Activated T-helper 9 cell treated with anti-CD3 and anti-CD28 coated beads, Interleukin-2, amount 50 U/mL, for 16 hours (primary cell): Measurements from ENCODE around the gene PTGDR.

Experiments
- DNase-seq: peaks from one replicate; pipeline ENCODE4 v3.0.0-alpha.2; 2020; ENCODE audit warnings: low read depth

PTGDR gene, protein sequence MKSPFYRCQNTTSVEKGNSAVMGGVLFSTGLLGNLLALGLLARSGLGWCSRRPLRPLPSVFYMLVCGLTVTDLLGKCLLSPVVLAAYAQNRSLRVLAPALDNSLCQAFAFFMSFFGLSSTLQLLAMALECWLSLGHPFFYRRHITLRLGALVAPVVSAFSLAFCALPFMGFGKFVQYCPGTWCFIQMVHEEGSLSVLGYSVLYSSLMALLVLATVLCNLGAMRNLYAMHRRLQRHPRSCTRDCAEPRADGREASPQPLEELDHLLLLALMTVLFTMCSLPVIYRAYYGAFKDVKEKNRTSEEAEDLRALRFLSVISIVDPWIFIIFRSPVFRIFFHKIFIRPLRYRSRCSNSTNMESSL

DNA sequence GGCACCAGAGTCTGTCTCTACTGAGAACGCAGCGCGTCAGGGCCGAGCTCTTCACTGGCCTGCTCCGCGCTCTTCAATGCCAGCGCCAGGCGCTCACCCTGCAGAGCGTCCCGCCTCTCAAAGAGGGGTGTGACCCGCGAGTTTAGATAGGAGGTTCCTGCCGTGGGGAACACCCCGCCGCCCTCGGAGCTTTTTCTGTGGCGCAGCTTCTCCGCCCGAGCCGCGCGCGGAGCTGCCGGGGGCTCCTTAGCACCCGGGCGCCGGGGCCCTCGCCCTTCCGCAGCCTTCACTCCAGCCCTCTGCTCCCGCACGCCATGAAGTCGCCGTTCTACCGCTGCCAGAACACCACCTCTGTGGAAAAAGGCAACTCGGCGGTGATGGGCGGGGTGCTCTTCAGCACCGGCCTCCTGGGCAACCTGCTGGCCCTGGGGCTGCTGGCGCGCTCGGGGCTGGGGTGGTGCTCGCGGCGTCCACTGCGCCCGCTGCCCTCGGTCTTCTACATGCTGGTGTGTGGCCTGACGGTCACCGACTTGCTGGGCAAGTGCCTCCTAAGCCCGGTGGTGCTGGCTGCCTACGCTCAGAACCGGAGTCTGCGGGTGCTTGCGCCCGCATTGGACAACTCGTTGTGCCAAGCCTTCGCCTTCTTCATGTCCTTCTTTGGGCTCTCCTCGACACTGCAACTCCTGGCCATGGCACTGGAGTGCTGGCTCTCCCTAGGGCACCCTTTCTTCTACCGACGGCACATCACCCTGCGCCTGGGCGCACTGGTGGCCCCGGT, at the start of gene PTGDR:
TSS of gene PTGDR (plus strand) at position 198 of the 778 bp plus-strand sequence. CDS start at position 315, 117 bp downstream.
- DNase-seq = peak; percentile 30

DNA sequence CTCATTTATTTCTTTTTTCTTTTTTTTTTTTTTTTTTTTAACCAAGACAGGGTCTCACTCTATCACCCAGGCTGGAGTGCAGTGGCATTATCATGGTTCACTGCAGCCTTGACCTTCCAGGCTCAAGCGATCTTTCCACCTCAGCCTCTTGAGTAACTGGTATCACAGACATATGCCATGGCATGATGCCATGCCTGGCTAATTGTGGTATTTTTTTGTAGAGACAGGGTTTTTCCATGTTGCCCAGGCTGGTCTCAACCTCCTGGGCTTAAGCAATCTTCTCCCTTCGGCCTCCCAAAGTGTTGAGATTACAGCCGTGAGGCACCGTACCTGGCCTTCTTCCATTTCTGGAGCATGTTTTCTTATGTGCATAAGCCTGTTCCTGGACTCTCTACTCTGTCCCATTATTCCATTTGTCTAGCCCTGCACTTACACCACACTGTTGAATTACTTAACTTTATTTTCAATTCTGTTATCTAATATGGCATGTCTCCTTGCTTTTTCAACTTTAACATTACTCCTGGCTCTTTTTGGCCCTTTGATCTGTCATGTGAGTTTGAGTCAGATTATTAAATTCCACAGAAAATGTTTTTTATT, 47.9 kb upstream of the PTGDR start:
- no peak for DNase-seq

DNA sequence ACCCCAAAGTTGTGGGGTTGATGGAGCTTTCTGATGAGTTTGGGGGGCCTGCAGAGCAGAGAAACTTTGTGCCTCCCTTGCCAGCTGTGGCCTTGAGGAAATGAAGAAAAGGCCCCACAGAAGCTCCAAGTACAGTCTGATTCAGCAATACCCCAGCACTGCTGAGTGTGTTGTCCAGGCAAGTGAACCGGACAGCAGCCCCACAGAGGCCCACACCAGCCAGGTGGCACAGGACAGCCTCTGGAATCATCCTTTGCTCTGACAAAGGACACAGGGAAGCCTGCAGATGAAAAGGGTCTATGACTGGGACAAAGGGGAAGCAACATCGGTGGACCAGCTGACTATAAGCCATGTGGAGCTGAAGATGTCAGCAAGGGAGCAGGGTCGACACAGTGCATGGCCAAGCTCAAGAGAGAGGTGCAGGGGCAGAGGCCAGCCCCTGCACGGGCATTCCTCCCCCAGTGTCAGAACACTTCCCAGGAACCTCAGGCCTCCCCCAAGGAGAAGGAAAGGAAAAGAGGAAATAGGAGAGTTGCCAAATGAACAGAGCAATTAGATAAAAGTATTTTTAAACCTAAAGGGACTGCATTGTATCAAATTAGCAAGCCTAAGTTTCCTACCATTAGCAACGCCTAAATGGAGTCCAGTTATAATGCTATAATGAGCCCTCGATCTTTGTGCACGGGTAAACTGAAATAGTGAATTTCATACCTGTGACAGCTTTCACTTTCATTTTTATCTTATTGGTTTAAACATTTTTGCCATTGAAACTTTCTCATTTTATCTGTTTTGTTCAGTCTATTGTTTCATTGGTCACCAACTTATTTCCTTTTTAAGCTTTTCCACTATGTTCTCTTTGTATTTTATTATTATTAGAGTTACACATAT, 46.3 kb upstream of the PTGDR start:
- no peak for DNase-seq

DNA sequence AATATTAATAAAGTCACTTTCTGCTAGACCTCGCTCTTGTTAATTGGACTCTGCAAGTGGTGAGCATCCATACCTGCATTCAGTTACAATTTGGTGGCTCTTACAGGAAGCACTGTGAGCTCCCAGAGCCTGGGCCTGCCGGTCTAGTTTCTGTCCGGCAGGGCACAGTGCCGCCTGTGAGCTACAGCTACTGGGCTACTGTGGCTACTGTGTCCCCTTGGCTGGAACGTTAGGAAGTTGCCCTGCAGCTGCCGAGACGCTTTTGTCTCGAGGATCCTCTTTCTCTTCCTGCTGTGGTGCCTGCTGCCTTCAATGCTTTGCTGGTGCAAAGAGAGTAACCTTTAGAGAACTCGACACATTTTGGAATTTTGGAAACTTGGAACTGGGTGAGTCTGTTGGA, 44.6 kb upstream of the PTGDR start:
- no peak for DNase-seq

DNA sequence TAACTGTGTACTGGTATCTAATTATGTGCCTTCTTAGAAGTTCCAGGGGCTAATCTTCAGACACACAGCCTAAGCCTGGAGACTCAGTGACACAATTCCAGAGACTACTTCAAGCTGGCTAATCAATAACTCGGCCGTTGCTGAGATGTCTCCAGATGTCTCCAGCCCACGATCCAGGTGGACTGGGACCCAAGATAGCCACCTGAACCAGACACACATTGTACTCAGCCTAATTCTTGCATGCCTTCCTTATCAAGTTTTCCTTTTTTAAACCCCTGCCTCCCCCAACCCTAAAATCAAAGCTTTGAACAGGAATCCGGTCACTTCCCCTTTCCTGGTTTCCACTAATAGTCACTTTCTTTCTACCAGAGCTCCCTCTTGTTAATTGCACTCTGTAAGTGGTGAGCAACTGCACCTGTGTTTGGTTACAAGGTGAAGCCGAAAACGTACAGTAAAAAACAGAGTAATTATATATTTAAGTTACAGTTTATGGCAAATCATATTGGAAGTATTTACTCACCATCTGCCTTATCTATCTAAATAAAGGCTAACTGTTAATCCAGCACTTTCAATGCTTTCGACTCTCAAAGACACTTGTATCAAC, 39.8 kb upstream of the PTGDR start:
- no peak for DNase-seq

DNA sequence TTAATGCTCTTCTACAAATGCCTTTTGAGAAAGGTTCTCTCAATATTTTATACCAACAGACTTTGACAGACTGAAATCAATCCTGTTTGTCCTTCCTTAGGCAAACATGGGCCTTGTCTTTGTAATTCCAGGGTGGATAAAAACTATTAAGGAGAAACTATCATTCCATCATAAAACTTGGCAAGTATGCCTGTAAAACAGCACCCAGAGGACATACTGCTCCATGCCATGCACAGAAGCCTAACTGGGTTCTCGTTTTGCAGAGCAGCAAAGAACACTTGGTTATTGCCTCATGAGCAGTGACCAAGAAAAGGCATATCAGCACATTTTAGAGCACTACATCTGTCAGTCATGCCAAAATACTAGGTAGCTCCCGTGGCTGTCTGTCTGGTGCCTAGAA, 33.8 kb upstream of the PTGDR start:
- DNase-seq = no peak

DNA sequence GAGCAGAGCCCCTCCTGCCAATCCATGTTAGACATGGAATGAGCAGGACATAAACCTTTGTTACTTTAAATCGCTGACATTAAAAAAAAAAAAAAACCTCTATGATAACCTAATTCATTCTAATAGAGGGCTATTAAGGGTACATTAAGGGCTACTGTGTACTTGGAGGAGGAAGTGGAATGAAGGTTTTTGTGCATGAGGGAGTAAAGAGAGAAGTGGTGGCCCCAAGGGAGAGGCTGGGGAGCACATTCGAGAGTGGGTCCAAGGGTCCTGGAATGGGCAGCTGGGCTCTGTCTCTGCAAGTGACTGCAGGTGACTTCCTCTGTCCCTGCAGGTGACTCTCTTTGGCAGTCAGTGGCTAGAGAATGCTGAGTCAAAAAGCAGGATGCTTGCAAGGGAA, 32.1 kb upstream of the PTGDR start:
- DNase-seq = no peak

DNA sequence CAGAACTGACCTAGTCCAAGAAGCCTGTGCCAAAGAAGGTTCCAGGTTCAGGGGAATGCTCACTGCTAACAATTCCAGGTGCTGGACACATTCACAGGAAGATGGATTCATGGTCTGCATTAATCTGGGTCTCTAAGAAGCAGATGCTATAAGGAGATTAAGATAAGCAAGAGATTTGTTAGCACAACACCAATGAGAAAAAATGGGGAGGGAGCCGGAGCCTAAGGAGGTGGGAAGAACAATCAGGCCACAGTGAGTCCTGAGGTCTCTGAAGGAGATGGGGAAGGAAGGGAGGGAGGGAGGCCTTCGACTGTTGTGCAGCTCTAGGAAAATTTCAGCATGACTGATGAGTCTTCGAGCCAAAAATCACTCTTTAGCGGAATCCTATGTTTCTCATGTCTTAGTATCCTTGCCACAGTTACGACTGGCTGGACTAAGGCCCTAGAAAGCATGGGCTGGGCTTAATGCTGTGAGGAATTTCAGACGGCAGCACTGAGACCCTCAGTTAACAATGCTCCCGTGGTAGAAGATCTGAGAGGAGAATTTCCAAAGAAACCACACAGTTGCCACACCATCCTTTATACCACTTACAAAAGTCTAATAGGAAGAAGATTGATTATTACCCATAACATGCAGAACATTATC, 31.5 kb upstream of the PTGDR start:
- DNase-seq = no peak

DNA sequence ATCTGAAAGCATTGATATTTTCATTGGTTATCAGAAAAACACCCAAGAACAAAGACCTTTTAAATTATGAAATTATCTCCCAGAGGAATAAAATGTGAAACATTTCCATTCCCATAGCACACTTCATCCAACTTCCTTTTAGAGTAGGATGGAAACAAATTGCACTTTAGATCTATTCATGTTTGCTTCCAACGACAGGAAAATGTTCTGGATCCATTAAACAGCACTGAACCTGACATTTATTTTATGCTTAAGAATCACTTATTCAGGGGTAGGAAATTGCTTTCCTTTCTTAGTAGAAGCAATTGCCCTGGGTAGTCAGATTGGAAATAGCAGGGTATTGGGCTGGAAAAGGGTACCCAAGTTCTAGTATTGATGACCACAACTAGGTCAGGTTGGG, 28.8 kb upstream of the PTGDR start:
- no peak for DNase-seq

DNA sequence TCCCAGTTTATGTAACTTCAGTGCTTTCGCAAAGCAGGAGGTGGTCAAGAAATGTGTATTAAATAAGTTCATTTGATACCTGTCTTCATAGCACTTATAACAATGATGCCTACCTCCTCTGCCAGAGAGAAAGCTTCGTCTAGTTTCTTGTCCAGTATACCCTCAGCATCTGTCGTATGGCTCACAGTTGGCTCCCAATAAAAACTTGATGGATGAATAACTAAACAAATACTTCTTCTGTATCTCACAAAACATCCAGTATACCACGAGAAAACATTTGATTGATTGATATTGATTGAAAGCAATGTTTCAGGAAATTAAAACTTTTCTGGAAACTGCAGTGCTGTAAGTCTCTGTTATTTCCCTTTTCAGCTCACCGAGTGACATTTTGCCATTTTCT, 26.9 kb upstream of the PTGDR start:
- no peak for DNase-seq

DNA sequence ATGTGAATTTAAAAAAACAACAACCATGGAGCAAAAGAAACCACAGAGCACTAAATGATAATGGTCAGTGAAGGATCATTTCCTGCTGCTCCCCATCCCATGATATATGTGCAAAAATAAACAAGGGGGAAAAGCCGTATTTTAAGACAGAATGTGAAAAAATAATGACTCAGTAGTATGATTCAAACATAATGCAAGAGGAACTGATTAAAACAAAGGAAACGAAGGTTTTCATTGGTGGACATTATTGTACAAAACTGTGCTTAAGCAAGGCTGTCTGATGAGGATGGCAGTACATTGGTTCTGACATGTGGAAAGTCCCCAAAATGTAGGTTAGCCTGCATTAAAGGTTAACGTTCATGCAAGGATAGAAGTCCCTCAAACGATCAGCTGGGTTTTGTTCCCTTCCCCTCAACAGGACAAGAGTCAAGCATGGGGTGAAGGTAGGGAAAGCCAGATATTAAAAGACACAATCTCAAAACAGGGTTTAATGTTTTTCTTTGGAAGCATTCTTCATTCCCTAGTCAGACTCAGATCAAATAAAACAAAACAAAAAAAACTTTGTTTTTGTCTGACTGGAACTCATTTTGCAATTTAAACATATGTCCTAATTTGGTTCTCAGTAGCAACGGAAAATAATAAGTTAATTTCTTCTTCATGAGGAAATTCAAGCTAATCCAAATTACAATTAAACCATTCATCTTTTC, 26.3 kb upstream of the PTGDR start:
- DNase-seq = no peak

DNA sequence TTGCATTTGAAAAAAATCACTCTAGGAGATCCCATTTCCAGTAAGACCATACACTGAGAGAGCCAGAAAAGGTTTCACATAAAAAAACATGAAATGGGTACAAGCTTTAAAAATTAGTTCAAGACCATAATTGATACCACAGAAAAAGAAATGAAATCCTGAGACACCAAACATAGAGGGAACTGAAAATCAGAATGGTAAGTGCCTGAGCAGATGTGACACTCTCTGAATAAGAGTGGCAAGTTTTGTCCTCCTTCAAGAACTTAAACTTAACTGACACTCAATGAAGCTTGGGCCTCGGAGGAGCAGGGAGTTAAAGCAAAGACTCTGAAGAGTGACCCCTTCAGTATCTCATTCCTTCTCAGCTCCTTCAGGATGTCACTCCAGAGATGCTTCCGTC, 23.2 kb upstream of the PTGDR start:
- DNase-seq = no peak

DNA sequence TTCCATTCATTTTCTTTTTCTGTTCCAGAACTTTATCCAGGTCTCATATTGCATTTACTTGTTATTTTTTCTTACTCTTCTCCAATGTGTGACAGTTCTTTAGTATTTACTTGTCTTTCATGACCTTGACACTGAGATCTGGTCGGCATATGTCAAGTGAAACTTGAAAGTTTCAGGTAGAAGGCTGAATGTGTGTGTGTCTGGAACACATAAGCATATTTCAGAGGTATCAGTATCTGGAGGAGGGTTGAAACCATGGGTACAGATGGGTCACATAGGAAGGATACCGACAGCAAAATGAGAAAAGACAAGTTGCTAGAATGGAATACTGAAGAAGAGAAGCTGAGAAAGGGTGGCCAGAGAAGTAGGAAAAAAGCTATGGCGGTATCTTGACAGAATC, 22.5 kb upstream of the PTGDR start:
- DNase-seq = no peak

DNA sequence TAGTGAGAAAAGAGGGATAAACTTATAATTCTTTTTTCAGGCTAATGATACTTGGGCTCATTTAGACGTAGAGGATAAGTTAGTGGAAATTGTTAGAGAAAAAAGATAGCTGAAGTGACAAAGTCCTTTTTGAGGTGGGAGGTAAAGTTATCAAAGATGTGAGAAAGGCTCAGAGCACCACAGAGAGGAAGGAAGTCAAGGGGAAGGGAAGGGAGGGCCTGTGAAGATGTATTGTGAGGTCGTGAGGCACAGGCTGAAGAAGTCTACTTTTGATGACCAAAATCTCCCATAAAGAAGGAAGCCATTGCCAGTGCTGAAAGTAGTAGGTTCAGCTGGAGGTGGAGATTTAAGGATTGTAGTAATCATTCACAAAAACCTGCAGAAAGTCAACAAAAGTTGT, 19.4 kb upstream of the PTGDR start:
- no peak for DNase-seq

DNA sequence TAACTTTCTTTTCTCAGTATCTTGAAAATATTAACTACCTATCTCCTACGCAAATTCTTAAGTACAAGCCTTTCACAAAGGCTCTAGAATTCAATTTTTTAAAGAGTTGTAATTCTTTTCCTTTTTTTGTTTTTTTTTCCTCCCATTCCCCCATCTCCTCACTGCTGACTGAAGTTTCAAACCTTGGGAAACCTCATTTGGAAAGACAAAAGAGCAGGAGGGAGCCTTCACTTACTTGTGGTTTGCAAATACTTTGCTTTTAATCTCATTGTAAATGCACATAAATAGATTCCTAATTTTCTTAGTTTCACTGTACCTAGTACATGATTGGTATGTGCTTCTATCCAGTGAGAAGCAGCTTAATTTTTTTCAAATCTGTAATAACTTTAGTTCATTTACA, 15.8 kb upstream of the PTGDR start:
- DNase-seq = no peak

DNA sequence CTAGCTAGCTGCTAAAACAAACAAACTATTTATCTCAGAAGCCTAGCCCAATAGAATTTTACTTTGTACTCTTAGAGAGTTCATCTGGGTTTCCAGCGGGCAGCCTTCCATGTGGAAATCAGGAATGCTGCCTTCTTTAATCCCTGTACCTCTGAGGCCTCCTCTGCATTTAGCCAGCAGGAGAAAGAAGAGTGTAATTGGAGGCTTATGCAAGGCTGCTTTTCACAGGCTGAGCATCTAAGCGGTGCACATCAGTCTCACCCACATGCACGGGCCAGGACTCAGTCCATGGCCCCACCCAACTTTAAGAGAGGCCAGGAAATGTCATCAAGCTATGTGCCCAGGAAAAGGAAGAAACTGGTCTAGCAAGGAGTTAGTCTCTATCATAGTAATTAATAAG, 14.0 kb upstream of the PTGDR start:
- DNase-seq = no peak

DNA sequence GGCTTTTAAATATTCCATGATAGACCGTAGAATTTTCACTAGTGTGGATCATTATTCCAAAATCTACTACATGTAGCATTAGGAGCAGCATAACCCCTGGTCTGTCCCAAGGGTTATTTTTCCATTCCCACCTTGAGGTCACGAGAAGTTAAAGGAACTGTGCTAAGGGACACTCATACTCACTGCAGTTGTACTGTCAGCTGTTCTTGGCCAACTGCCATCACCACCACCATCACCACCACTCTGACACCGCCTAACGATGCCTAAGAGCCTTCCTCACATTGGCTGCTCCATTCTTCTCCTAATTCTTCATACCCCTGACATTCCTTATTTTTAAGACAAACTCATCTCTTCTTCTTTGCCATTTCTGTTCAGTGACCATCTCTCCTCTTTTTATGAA, 13.4 kb upstream of the PTGDR start:
- no peak for DNase-seq

DNA sequence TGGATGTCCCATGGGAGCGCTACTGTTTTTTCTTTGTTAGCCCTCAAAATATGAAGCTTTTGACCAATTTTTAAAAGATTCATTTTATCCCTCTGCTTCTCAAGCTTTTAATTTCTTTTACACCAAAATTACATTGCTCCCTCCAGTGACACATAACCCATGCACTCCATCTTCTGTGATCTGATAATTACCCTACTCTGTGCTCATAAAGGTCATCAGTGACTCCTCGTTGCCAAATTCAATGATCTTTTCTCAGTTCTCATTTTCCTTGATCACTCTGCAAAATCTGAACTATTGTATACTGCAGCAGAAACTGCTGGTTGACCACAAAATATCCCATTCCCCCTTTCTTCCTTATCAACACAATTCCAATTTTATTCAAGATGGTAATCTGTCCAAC, 8.7 kb upstream of the PTGDR start:
- no peak for DNase-seq

DNA sequence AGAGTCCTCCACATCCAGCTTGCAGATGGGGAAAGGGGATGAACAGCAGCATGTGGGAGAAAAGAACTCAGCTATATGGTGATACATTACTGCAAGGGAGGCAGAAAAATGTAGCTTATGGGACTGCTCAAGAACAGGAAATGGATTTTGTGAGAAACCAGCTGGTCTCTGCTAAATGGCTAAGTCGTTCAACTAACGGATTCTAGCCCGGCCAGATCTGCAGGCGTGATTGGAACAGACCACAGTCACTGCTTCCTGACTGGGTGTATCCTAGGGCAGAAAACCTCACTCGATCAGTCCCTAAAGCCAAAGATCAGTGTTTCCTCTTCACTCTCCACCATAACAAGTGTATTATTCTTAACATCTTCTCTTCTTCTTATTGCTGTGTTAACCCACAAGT, 8.1 kb upstream of the PTGDR start:
- DNase-seq = no peak

DNA sequence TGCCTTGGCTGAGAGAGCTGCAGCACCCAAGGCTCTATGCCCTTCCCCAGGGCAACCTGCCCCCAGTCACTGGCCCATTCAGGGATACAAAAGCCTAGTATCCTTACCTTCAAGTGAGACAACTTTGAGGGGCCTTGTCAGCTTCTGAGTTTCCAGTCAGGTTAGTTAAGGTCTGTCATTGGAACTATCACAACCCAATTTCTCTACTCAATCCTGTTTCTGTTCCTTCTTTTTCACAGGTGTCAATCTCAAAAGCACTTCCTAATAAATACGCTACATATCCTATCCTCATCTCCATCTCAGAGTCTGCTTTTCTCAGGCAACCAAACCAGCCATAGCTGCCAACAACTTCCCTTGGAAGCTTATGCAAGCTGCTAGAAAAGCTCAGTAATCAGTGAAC, 4.9 kb upstream of the PTGDR start:
- DNase-seq = no peak

DNA sequence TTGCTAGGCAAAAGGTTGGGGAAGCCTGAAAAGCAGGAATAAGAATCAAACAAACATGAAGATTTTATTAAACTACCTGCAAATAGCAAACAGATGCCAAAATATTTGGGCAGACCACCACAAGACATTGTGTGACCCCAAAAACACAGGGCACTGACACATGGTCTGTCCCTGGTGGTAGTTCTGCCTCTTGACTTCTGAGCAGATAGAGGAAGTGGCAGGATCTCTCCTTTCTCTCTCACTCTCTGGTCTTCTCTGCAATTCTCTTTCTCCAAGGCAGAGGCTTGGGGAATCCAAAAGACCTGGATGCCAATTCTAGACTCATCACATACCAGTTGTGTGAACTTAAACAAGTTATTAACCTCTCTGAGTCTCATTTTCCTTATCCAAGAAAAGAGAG, 4.3 kb upstream of the PTGDR start:
- no peak for DNase-seq
